Uterus (tissue), 2 donors: ENCODE data around the gene EPB41L1.

Source experiments
- POLR2A ChIP-seq, 2 donors: fragments of 450-650 bp; IDR thresholded peaks; one replicate each; pipeline ENCODE4 v1.6.1; 2016; ENCODE audit warnings: antibody characterized with exemption in 2 of 2, mild to moderate bottlenecking in 1 of 2, moderate library complexity in 1 of 2
- TF ChIP-seq, protein P1 (sequence below), 4 experiments: fragments of 200-600 bp in 2 of 4; fragments of 450-650 bp in 2 of 4; sonication (generic) in 2 of 4; IDR thresholded peaks; one replicate each; pipeline ENCODE4 v1.5.1; 2016 to 2019; ENCODE audit warnings: antibody characterized with exemption in 4 of 4, mild to moderate bottlenecking in 2 of 4, moderate library complexity in 1 of 4

DNA sequence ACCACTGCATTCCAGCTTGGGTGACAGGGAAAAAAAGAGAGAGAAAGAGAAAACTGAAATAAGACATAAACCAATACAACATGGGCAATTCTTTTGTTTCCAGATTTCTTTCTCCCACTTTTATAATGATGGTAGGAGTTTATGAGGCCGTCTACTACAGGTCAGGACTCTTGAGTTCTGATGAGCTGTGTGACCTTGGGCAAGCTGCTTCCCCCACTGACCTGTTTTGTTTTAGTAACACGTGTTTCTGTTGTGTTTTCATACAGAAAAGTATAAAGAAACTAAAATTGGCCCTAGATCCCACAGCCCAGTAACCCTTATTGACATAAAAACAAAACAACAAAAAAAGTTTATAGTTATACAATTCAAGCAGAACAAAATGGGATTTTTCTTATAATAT lies 58.8 kb downstream of the EPB41L1 start:
- TF ChIP-seq, protein P1, sequence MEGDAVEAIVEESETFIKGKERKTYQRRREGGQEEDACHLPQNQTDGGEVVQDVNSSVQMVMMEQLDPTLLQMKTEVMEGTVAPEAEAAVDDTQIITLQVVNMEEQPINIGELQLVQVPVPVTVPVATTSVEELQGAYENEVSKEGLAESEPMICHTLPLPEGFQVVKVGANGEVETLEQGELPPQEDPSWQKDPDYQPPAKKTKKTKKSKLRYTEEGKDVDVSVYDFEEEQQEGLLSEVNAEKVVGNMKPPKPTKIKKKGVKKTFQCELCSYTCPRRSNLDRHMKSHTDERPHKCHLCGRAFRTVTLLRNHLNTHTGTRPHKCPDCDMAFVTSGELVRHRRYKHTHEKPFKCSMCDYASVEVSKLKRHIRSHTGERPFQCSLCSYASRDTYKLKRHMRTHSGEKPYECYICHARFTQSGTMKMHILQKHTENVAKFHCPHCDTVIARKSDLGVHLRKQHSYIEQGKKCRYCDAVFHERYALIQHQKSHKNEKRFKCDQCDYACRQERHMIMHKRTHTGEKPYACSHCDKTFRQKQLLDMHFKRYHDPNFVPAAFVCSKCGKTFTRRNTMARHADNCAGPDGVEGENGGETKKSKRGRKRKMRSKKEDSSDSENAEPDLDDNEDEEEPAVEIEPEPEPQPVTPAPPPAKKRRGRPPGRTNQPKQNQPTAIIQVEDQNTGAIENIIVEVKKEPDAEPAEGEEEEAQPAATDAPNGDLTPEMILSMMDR (IDR thresholded peaks at IDR 0.05), result no peak
- no peak for TF ChIP-seq POLR2A (IDR thresholded peaks at IDR 0.05)
